ENCODE measurements around the gene ARMC5.

- TF ChIP-seq POLR2A (IDR thresholded peaks at IDR 0.05) (no peak), POLR2AphosphoS5 (IDR thresholded peaks at IDR 0.05) (no peak)
Measured at GRCh38 chr16:31465788-31466370, 6.6 kb downstream of the ARMC5 start.
